ENCODE results near the gene CSGALNACT2.
"Not testable (repeated sequence)": the region's sequence is repeated elsewhere in the genome, so short reads cannot be mapped to it uniquely, and the experiment has no call there.

The CSGALNACT2 gene

DNA sequence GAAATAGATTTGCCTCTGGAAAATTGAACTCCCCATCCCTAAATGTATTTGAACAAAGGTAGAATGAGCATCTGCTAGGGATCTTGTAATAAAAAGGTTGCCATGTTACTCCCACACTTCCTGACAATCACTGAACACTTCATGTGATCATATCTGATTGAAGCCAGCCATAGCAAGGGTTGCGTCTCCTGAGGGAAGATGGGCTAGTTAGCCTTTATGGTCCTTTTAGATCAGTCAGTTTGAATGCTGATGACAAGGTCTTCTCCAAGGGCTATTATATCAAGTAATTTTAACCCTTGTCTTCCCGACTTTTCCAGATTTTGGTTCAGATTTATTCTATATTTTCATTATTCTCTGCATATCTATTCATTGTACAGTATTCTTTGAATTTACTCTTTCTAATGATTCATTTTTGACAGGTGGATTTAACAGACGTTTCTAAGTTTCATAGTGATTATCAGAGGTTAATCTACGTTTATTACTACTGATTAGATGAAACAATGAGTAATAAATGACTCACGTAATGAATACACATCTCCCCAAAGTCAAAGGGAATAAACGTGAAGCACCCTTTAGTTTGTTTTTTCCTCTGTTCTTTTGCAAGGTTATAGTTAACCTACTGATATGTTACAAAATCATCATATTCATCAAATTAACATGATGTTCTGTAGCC, 28.1 kb downstream of the CSGALNACT2 start:
- no peaks in the 10 kb centered on the region for H3K9me3 Mint-ChIP-seq (ENCODE audit: low read depth)
- peaks cover 35% of the 10 kb centered on the region for H3K4me1 Mint-ChIP-seq (ENCODE audit: low read depth)
- peaks cover 23% of the 10 kb centered on the region for H3K36me3 Mint-ChIP-seq
- H3K27ac Mint-ChIP-seq, result peak overlapping the region; percentile 67
- no peaks in the 10 kb centered on the region for H3K27me3 Mint-ChIP-seq
- H3K4me3 Mint-ChIP-seq, result peak overlapping the region; percentile 15

DNA sequence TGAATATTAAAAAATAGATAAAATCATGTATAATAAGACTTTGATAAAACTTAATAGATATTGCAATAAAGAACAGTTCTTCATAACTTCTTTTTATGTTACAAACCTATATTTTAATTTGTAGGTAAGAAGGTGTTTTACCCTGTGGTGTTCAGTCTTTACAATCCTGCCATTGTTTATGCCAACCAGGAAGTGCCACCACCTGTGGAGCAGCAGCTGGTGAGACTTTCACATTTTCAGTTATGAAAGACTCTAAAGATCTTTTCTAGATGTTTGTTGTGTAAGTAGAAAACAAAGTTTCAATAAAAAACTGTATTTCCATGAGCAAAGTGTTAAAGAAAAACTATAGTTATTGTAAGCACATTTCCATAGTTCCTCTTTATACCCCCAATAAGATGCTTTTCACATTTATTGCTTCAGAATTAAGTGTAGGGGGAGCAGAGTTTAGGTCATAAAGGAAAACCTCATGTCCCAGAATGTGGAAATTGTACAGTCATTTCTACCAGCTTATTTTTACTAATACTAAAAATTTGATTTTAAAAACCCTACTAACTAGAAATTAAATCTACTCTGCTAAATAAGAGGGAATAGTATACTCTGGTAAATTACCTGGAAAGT, 28.7 kb downstream of the CSGALNACT2 start:
- no peak overlapping the region for H3K4me3 Mint-ChIP-seq
- no peak overlapping the region for H3K27ac Mint-ChIP-seq
- H3K4me1 Mint-ChIP-seq (ENCODE audit: low read depth), result peaks cover 33% of the 10 kb centered on the region
- H3K9me3 Mint-ChIP-seq (ENCODE audit: low read depth), result no peaks in the 10 kb centered on the region
- peaks cover 17% of the 10 kb centered on the region for H3K36me3 Mint-ChIP-seq
- H3K27me3 Mint-ChIP-seq, result no peaks in the 10 kb centered on the region

DNA sequence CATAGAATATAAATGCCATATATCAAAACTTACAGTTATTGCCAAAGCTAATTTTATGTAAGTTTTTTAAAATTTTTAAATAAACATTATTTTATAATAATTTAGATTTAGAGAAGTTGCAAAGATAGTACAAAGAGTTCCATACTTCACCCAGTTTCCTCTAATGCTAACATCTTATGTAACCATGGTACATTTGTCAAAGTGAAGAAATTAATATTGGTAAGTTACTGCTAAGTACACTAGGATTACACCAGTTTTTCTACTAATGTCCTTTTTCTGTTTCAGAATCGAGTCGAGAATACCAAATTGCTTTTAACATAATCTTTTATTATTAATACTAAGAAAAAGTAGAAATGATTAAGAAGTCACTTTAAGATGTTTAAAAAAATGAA, 29.2 kb downstream of the CSGALNACT2 start:
- Mint-ChIP-seq H3K36me3 (peaks cover 16% of the 10 kb centered on the region), H3K27ac (no peak overlapping the region)

DNA sequence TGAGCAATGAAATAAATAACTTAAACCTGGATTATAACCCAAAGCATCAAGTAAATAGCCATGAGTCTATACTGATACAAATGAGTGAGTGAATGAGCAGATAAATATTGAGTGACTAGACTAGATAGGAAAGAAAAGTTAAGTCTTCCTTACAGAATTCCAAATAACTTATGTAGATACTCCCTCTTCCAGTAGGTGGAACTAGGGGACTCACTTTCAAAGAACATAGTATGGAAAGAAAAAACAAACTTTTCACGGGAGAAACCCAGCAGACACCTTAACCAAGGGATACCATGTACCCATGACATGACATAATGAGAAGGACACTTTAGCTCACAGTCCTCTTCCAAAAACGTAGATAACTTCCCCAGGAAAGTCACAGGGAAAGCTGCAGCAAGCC, 32.2 kb downstream of the CSGALNACT2 start:
- Mint-ChIP-seq H3K36me3 (peaks cover 12% of the 10 kb centered on the region), H3K4me3 (no peak overlapping the region), H3K4me1 (ENCODE audit: low read depth) (peaks cover 19% of the 10 kb centered on the region)

More for the DNA sequence above, 29.2 kb downstream of the CSGALNACT2 start:
- H3K27me3 Mint-ChIP-seq, result no peaks in the 10 kb centered on the region
- no peak overlapping the region for H3K4me3 Mint-ChIP-seq
- peaks cover 32% of the 10 kb centered on the region for H3K4me1 Mint-ChIP-seq (ENCODE audit: low read depth)
- H3K9me3 Mint-ChIP-seq (ENCODE audit: low read depth), result no peaks in the 10 kb centered on the region

DNA sequence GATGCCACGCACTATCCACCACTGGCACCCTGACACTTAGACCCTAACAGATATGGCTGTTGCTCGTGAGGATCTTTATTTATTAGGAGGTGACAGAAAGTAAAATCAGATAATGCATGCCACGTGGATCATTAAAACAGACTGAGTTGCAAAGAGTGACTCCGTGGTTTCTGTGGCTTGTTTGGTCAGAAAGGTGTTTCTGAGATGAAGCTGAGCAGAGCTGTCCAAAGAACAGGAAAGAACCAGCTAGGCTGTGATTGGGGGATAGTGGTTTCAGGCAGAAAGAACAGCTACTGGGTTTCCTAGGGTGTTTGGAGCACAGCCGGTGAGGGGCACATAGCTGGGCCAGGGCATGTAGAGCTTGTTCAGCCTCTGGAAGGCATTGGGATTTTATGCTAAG, 34.4 kb downstream of the CSGALNACT2 start:
- peaks cover 21% of the 10 kb centered on the region for H3K36me3 Mint-ChIP-seq
- H3K27ac Mint-ChIP-seq, result peak overlapping the region; percentile 2
- H3K4me3 Mint-ChIP-seq, result no peak overlapping the region
- no peaks in the 10 kb centered on the region for H3K27me3 Mint-ChIP-seq
- H3K4me1 Mint-ChIP-seq (ENCODE audit: low read depth), result peaks cover 8% of the 10 kb centered on the region
- no peaks in the 10 kb centered on the region for H3K9me3 Mint-ChIP-seq (ENCODE audit: low read depth)

More for the DNA sequence above, 32.2 kb downstream of the CSGALNACT2 start:
- Mint-ChIP-seq H3K27me3 (no peaks in the 10 kb centered on the region), H3K27ac (peak overlapping the region; percentile 36), H3K9me3 (ENCODE audit: low read depth) (no peaks in the 10 kb centered on the region)

DNA sequence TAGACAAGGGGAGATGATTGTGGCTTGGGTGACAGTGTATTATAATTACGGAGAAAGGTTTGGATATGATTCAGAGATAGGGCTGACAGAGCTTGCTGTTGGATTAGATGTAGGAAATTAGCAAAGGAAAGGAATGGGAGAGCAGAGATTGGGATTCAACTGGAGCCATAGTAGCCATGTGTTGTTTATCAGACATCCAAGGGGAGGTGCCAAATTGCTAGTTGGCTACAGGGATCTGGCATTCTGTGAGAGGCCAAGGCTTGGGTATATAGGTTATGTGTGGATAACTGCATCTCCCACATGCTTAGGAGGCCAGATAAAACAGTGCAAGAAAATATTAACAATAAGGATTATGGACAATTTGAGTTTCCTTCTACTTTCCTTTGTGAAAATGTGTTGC, 34.9 kb downstream of the CSGALNACT2 start:
- Mint-ChIP-seq H3K36me3 (peaks cover 25% of the 10 kb centered on the region), H3K4me3 (no peak overlapping the region), H3K27me3 (no peaks in the 10 kb centered on the region), H3K9me3 (ENCODE audit: low read depth) (no peaks in the 10 kb centered on the region), H3K27ac (peak overlapping the region; percentile 1), H3K4me1 (ENCODE audit: low read depth) (peaks cover 8% of the 10 kb centered on the region)

DNA sequence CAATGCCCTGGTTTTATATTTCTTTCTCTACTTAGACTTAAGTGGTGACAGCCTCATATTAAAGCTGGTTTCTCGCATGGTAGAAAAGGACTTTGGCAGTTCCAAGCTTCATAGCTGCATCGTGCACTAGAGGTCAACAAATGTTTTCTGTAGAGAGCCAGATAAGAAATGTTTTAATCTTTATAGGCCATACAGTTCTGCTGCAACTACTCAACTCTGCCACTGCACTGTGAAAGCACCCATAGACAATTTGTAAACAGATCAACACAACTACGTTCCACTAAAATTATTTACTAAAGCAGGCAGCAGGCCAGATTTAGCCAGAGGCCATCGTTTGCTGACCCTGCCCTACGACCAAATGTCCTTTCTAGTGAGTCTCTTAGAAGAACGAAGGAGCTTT, 36.7 kb downstream of the CSGALNACT2 start:
- Mint-ChIP-seq H3K4me1 (ENCODE audit: low read depth) (peaks cover 8% of the 10 kb centered on the region), H3K36me3 (peaks cover 30% of the 10 kb centered on the region), H3K27ac (no peak overlapping the region), H3K9me3 (ENCODE audit: low read depth) (no peaks in the 10 kb centered on the region), H3K27me3 (no peaks in the 10 kb centered on the region), H3K4me3 (no peak overlapping the region)

DNA sequence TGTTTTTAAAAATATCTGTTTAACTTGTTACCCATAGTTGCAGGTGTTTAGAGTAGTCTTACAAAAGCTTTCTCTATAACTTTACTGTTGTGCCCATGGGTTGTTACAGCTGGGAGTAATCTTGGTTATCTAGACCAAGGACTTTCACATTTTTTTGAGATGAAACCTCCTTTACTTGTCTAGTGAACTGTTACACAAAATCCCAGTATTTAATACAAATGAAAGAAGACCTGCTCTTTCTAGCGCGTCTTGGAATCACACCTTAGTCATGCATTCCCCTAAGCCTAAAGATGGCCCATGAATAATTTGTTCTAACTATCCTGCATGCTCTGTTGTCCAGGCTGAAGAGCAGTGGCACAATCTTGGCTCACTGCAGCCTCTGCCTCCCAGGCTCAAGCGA, 38.0 kb downstream of the CSGALNACT2 start:
- peaks cover 34% of the 10 kb centered on the region for H3K36me3 Mint-ChIP-seq
- H3K4me3 Mint-ChIP-seq, result no peak overlapping the region
- H3K27me3 Mint-ChIP-seq, result no peaks in the 10 kb centered on the region
- H3K4me1 Mint-ChIP-seq (ENCODE audit: low read depth), result peaks cover 5% of the 10 kb centered on the region
- H3K9me3 Mint-ChIP-seq (ENCODE audit: low read depth), result no peaks in the 10 kb centered on the region
- H3K27ac Mint-ChIP-seq, result no peak overlapping the region

DNA sequence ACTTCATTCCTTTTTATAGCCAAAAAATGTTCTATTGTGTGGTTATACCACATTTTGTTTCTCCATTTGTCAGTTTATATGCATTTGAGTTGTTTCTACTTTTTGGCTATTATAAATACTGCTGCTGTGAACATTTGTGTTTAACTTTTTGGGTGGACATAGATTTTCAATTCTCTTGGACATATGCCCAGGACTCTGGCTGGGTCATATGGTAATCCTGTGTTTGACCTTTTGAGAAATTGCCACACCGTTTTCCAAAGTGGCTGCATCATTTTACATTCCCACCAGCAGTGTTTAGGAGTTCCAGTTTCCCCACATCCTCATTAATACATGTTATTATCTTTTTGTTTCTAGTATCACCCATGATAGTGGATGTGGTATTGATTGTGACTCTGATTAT, 39.4 kb downstream of the CSGALNACT2 start:
- Mint-ChIP-seq H3K4me1 (ENCODE audit: low read depth) (no peaks in the 10 kb centered on the region), H3K27ac (no peak overlapping the region), H3K27me3 (no peaks in the 10 kb centered on the region), H3K9me3 (ENCODE audit: low read depth) (no peaks in the 10 kb centered on the region), H3K4me3 (no peak overlapping the region), H3K36me3 (peaks cover 39% of the 10 kb centered on the region)

DNA sequence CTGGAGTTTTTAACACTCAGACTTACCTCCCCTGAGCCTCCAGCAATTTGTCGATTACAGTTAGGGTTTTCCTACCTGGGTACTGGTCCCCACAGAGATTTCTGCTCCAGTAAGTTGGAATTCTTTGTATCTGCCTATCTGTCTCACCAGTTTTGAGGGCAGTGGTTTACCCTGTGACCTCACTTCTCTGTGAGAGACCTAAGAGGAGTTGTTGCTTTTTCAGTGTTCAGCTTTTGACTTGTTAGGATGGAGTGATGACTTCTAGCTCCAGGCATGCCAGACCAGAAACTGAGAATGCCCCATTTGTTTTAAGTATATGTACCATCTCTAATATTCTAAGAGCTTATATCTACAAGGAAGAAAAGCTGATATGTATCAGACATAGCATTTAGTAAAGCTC, 42.9 kb downstream of the CSGALNACT2 start:
- H3K9me3 Mint-ChIP-seq (ENCODE audit: low read depth), result no peaks in the 10 kb centered on the region

DNA sequence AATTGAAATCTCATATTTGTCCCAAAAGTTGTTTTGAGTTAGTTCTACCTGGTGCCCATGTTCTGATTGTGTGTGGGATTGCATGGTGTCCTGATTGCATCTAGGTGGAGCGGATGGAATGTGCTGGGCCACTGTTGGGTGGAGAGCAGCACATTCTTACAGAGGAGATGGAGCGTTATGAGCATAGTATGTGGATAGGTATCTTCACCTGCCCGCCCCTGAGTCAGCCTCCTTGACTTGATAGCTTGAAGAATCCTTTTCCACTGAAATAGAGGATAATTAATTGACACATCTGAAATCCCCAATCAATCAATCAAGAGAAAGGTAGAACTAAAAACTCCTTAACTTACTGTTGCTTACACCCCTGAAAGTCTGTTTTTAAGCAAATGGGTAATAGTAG, 45.5 kb downstream of the CSGALNACT2 start:
- H3K4me1 Mint-ChIP-seq (ENCODE audit: low read depth); H3K4me3 Mint-ChIP-seq; H3K9me3 Mint-ChIP-seq (ENCODE audit: low read depth); H3K27me3 Mint-ChIP-seq: not testable (repeated sequence)
- Mint-ChIP-seq H3K27ac (peak overlapping the region; percentile 25), H3K36me3 (peaks cover 27% of the 10 kb centered on the region)

More for the DNA sequence above, 42.9 kb downstream of the CSGALNACT2 start:
- Mint-ChIP-seq H3K36me3 (peaks cover 36% of the 10 kb centered on the region), H3K27me3 (no peaks in the 10 kb centered on the region), H3K4me1 (ENCODE audit: low read depth) (no peaks in the 10 kb centered on the region), H3K4me3 (no peak overlapping the region), H3K27ac (no peak overlapping the region)

DNA sequence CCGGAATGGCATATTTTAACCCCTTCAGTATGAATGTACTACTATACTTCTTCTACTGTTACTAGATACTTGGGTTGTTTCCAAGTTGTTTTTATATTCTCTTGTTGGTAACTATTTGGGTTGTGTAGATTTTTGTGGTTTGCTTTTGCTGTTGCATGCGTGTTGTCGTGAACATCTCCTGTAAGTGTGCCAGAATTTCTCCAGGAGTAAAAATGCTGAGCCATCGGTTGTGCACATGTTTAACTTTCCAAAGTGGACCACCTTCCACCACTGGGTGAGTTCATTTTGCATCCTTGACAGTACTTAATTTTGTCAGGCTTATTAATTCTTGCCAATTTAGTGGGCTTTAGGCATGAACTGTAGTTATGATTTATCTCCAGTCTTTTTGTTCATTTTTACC, 47.9 kb downstream of the CSGALNACT2 start:
- peaks cover 17% of the 10 kb centered on the region for H3K36me3 Mint-ChIP-seq
- no peaks in the 10 kb centered on the region for H3K9me3 Mint-ChIP-seq (ENCODE audit: low read depth)

DNA sequence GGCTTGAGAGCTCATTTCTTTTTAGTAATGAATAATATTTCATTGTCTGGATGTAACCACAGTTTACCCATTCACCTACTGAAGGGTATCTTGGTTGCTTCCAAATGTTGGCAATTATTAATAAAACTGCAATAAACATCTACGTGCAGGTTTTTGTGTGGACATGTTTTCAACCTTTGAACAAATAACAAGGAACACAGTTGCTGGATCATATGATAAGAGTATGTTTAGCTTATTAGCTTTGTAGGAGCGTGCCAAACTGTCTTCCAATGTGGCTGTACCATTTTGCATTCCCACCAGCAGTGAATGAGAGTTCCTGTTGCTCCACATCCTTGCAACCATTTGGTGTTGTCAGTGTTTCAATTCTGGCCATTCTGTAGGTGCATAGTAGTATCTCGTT, 49.0 kb downstream of the CSGALNACT2 start:
- Mint-ChIP-seq H3K27ac (no peak overlapping the region), H3K4me3 (no peak overlapping the region), H3K9me3 (ENCODE audit: low read depth) (no peaks in the 10 kb centered on the region), H3K27me3 (no peaks in the 10 kb centered on the region), H3K4me1 (ENCODE audit: low read depth) (peaks cover 1% of the 10 kb centered on the region), H3K36me3 (peaks cover 14% of the 10 kb centered on the region)

More for the DNA sequence above, 47.9 kb downstream of the CSGALNACT2 start:
- no peak overlapping the region for H3K27ac Mint-ChIP-seq
- peaks cover 1% of the 10 kb centered on the region for H3K4me1 Mint-ChIP-seq (ENCODE audit: low read depth)
- no peaks in the 10 kb centered on the region for H3K27me3 Mint-ChIP-seq
- no peak overlapping the region for H3K4me3 Mint-ChIP-seq

DNA sequence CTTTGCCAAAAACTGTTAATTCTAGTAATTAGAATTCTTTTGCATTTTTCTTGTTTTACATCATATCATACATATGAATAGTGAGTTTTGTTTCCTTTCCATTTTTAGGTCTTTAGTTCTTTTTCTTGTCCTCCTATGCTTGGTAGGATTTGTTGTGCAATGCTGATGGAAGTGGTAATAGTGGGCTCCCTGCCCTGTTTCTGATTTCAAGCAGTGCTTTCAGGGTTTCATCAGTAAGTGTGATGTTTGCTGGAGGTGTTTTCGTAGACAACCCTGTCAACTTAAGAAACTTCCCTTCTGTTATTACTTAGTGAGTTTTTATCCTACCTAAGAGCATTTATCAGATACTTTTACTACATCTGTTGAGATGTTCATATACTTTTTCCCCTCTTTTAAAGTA, 50.5 kb downstream of the CSGALNACT2 start:
- Mint-ChIP-seq H3K27ac (no peak overlapping the region), H3K4me3 (no peak overlapping the region), H3K9me3 (ENCODE audit: low read depth) (no peaks in the 10 kb centered on the region), H3K36me3 (peaks cover 9% of the 10 kb centered on the region), H3K27me3 (no peaks in the 10 kb centered on the region), H3K4me1 (ENCODE audit: low read depth) (peaks cover 1% of the 10 kb centered on the region)

DNA sequence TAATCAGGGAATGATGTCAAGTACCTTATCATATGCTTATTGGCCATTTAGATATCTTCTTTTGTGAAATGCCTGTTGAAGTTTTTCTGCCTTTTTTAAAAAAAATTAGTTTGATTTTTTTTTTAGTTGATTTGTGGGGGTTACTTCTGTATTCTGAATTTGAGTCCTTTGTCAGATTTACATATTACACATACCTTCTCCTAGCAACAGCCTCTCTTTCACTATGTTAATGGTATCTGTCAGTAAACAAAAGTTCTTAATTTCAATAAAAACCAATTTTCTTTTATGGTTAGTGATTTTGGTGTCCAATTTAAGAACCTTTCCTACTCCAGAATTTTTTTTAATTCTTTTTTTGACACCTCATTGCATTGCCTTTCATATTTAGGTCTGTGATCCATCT, 52.0 kb downstream of the CSGALNACT2 start:
- Mint-ChIP-seq H3K36me3 (peaks cover 9% of the 10 kb centered on the region), H3K9me3 (ENCODE audit: low read depth) (no peaks in the 10 kb centered on the region), H3K27ac (no peak overlapping the region), H3K4me1 (ENCODE audit: low read depth) (peaks cover 1% of the 10 kb centered on the region), H3K4me3 (no peak overlapping the region), H3K27me3 (no peaks in the 10 kb centered on the region)

DNA sequence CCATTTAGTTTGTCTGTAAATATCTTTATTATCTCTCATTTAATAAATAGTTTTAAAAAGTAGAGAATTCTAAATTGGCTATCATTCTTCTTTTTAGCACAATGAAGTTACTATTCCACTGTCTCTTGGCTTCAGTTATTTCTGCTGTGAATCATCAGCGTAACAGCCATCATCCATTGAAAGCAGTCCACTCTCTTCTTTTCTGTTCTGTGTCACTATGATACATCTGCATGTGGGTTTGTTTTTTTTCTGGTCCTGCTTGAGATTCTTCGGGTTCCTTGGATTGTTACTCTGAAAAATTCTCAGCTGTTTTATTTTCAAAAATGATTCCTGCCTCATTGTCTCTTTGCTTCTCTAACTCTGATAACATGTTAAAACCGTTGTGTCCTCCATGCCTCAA, 52.5 kb downstream of the CSGALNACT2 start:
- H3K4me1 Mint-ChIP-seq (ENCODE audit: low read depth), result peaks cover 1% of the 10 kb centered on the region
- peaks cover 9% of the 10 kb centered on the region for H3K36me3 Mint-ChIP-seq
- no peaks in the 10 kb centered on the region for H3K27me3 Mint-ChIP-seq
- no peak overlapping the region for H3K27ac Mint-ChIP-seq
- no peak overlapping the region for H3K4me3 Mint-ChIP-seq
- H3K9me3 Mint-ChIP-seq (ENCODE audit: low read depth), result no peaks in the 10 kb centered on the region

Data from activated naive CD8-positive, alpha-beta T cell (primary cell).